C4-2B (cell line): ENCODE data around the gene PKD2L2.

Experiments used
- ZFX ChIP-seq: fragments of 450-650 bp; IDR thresholded peaks from 2 replicates; pipeline ENCODE4 v1.6.1; 2017
- TF ChIP-seq, protein P1 (sequence below): fragments of 450-650 bp; conservative IDR thresholded peaks from 2 replicates; pipeline ENCODE4 v1.5.1; 2017; ENCODE audit warnings: mild to moderate bottlenecking

DNA sequence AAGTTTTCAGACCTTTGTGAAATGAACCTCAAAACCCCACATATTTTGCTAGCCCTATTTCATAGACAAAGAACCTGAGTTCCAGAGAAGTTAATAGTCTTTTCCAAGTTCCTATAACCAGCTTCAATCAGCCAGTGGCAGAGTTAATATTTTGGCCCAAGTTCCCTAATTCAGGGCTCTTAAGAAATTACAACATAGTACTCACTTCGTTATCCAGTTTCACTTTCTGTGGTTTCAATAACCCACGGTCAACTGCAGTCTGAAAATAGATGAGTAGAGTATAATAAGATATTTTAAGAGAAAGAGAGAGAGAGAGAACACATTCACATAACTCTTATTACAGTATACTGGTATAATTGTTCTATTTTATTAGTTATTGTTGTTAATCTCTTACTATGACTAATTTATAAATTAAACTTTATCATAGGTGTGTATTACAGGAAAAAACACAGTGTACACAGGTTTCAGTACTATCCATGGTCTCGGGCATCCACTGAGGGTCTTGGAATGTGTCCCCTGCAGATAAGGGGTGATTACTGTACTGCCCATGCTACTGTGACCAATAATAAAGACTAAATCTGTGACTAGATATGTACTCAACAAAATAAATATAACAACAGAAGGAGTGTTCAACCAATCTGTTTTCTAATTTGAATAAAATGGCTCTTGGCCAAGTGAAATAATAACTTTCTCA is 30.9 kb upstream of the PKD2L2 start:
- no peak for TF ChIP-seq ZFX
- TF ChIP-seq, protein P1, sequence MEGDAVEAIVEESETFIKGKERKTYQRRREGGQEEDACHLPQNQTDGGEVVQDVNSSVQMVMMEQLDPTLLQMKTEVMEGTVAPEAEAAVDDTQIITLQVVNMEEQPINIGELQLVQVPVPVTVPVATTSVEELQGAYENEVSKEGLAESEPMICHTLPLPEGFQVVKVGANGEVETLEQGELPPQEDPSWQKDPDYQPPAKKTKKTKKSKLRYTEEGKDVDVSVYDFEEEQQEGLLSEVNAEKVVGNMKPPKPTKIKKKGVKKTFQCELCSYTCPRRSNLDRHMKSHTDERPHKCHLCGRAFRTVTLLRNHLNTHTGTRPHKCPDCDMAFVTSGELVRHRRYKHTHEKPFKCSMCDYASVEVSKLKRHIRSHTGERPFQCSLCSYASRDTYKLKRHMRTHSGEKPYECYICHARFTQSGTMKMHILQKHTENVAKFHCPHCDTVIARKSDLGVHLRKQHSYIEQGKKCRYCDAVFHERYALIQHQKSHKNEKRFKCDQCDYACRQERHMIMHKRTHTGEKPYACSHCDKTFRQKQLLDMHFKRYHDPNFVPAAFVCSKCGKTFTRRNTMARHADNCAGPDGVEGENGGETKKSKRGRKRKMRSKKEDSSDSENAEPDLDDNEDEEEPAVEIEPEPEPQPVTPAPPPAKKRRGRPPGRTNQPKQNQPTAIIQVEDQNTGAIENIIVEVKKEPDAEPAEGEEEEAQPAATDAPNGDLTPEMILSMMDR: no peak
